ENCODE data around the gene SLC30A7.
"Not testable (repeated sequence)": the region's sequence is repeated elsewhere in the genome, so short reads cannot be mapped to it uniquely, and the experiment has no call there.

The SLC30A7 gene

DNA sequence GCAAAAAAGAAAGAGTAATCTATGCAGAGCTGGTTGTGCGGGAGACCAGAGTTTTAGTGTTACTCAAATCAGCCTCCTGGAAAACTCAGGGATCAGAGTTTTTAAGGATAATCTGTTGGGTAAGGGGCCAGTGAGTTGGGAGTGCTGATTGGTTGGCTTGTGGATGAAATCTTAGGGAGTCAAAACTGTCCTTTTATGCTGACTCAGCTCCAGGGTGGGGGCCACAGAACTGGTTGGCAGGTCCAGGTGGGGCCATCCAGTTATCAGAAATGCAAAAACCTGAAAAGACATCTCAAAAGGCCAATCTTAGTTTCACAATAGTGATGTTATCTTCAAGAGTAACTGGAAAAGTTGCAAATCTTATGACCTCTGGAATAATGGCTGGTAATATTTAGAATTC lies 4.5 kb upstream of the SLC30A7 start:
- DNase-seq, result no peak

DNA sequence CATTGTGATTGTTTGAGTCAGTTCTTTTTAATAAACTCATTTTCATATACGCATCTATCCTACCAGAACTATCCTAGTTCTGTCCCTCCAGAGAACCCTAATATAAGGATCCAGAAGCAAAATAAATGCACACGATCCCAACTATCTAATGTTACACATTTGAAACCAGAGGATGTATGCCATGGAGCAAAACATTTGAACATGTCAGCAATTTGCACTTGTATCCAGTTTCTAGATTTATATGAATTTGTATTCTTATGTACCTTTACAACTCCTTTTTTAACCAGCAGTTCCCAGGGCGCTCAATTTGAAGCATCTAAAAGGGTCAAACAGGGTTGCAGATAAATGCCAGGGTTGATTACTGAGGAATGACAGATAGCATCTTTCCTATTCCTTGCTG lies 3.3 kb upstream of the SLC30A7 start:
- DNase-seq, result no peak

DNA sequence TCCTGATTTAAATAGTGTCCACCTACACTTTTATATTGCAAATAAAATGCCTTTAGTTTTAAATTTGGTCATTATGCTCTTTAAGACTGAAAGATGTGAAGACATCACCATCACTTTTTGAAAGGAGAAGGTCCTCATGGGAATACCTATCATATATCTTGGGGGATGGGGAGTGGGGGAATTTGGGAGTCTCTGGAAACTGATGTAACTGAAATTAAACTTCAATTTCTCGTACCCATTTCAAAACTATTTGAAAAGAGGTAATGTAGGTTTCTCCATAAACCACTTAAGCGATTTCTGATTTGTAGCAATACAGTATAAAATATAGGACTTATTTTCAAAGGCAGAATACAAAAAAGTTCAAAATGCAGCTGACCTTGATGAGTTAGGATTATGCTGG lies 2.2 kb upstream of the SLC30A7 start:
- no peak for DNase-seq

GRCh38 chr1:100894603-100895539 lies 1.0 kb upstream of the SLC30A7 start, which contains the start of gene EXTL2:
Gene EXTL2 (minus strand): TSS chr1:100894842. CDS start chr1:100888757, 6,085 bp downstream.
- peak; percentile 21 to 24 for DNase-seq

DNA sequence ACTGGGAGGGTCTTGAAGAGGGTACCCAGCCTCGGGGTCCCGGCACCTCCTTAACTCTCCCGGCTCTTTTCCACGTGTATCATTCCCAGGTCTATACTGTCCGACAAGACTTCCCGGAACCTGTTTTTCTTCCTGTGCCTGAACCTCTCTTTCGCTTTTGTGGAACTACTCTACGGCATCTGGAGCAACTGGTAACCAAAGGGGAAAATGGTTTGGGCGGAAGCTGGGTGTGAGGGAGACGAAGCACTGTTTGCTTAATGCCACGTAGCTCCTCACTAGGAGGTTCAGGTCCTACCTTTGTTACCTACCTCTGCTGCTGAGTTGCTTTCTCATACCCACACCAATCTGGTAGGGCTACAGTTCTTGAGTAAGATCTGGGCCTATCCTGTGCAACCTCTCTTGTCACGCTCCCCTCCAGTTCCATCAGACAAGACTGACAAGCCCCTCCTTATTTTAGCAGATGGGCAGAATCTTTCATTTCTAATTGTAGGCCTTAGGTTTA lies 642 bp downstream of the SLC30A7 start:
- DNase-seq, result peak; percentile 42 to 69

DNA sequence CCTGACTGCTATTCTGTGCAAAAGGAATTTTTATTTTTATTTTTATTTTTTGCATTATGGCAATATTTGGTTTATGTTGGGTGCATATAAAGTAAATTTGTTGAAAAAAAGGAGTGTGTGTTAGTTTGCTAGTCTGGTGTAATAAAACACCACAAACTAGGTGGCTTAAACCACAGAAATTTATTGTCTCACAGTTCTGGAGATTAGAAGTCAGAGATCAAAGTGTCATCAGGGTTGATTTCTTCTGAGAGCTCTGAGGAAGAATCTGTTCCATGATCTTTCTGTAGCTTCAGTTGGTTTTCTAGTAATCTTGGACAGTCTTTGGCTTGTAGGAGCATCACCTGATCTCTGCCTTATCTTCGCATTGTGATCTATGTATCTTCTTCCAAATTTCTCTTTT lies 6.5 kb downstream of the SLC30A7 start:
- no peak for DNase-seq

DNA sequence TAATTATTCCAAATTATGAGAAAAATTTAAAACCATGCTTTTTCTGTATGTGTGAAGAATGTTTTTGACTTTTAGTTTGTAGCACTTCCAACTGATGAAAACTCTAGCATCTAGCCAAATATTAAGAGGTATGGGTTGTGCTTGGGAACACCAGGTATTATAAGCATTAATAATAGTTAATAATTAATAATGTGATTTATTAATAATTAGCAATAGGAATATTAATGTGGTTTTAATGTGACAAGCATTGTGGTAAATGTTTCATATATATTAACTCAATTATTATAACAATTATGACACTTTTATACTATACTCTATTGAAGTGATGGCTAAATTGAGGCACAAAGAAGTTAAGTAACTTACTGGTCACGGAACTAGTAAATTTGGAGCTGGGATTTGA lies 7.9 kb downstream of the SLC30A7 start:
- no peak for DNase-seq

DNA sequence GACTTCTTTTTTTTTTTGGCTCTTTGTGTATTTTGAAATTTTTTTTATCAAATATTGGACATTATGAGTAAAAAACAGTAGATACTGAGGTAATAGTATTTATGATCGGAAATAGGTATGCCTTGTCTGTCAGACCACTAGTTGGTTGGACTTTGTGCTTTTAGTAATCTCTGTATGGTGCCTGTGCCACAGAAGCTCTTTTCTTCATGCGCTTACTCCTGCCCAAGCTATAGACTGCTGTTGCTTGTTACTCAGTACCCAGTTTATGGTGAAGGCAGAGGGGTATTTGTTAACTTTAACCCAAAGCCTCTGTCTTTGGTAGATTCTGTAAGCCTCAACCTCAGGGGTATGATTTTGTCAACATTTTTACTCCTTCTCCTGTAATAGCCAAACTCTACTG lies 8.6 kb downstream of the SLC30A7 start:
- DNase-seq, result no peak

DNA sequence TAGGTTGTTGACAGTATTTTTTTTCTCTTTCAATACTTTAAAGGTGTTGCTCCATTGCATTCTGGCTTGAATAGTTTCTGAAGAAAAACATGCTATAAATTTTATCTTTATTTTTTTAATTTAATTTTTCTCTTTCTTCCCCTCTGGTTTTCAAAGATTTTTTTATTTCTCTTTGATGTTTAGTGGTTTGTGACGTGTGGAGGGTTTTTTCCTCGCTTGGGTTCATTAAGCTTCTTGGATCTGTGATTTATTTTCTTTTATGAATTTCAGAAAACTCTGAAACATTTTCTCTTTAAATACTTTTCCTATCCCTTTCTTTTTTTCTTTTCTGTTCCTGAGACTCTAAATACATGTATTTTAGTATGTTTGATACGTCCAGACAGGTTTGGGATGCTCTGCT lies 9.3 kb downstream of the SLC30A7 start:
- no peak for DNase-seq

DNA sequence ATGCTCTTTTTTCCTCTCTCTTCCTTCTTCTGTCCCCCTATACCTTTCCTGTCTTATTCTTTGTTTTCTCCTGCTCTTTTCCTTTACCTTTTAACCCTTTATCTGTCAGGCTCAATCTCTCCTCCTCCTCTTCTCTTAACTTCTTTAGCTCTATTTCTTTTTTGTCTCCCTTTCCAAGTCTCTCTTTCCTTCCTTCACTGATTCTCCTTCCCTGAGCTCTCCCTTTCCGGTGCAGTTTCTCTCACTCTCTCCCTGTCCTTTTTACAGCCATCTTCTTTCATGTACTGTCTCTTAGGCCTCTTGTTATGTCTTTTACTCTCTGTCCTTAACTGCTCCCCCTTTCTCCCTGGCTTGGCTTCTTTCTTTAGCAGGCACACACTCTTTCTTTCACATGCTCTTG lies 12.0 kb downstream of the SLC30A7 start:
- DNase-seq, result no peak

- DNase-seq, result no peak
Observed at GRCh38 chr1:100909018-100909417, 13.1 kb downstream of the SLC30A7 start.

GRCh38 chr1:100912019-100912418 lies 16.1 kb downstream of the SLC30A7 start:
- no peak for DNase-seq

DNA sequence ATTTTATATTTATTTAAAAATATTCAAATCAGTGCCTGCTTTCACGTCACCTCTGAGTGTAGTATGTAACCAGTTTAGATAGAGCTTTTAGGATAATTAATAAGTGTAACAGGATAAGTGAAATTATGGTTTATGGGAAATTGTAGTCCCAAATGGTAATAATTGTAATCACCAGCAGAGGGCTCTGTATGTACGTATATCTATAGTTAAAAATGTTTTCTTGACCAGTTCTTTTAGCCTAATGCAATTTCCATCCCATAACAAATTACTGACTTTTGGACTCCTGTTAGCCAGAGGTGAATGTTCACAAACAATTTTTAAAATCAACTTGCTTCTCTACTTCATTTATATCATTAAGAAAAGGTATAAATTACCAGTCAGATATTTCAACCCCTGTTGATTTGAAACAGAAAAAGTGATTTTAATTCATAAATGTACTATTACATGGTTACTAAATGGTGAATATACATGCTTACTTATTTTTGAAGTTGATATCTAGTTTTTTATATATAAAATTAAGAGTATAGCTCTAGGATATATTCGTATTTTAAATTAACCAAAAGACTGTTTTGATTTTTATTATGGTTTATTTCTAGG lies 25.3 kb downstream of the SLC30A7 start:
- DNase-seq, result peak in 1 of 2 donors; percentile 38

DNA sequence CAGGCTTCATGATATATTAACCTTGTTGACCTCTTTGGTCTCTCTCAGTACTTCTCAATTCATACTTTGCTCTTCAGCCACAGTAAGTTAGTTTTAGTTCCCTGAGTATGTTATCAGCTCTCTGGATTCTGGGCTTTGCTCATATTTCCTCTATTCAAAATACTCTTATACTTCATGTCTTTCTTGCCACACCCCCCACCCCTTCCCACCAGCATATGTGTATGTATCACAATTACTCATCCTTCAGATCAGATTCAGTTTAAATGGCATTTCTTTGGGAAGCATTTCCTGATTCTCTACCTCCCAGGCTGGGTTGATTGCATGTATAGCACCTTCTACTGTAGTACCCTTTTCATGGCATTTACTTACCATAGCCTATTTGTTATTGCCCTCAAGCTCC lies 28.3 kb downstream of the SLC30A7 start:
- no peak for DNase-seq

GRCh38 chr1:100924991-100925390 lies 29.1 kb downstream of the SLC30A7 start:
- DNase-seq, result no peak

- DNase-seq, result no peak
Observed at GRCh38 chr1:100926240-100926639, 30.4 kb downstream of the SLC30A7 start.

DNA sequence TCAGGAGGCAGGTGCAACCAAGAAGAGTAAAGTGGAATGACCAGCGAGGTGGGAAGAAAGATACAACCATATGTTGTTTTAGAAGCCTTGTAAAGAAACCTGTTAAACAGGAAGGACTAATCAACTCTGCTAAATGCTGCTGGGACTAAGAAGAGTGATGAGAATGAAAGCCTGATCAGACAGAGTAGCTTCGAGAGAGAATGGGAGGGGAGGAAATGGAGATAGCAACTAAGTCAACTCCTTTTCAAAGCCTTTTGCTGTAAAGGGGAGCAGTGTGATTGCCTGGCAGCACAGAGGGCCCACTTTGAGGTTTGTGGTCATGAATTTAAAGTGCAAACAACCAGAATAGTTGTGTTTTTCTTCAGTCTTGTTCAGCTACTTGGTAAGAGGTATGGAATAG lies 31.4 kb downstream of the SLC30A7 start:
- DNase-seq, result no peak

- DNase-seq, result no peak
Observed at GRCh38 chr1:100928128-100928527, 32.2 kb downstream of the SLC30A7 start.

DNA sequence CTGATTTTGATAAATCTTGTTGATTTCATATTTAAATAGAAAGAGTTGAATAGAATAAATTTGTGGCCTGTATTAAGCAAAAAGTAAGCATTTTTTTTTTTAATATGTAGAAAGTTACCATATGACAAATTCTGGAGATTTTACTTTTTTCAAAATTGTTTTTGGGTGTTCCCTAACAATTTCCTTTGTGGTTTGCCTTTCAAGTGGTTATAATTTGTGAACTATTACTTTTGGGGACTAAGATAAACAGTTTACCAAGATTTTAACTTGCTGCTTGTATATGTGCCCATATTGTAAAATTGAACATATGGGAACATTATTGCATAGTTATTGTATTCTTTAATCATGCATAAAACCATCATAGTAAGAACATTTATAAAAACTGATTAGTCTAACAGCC lies 34.6 kb downstream of the SLC30A7 start:
- no peak for DNase-seq

DNA sequence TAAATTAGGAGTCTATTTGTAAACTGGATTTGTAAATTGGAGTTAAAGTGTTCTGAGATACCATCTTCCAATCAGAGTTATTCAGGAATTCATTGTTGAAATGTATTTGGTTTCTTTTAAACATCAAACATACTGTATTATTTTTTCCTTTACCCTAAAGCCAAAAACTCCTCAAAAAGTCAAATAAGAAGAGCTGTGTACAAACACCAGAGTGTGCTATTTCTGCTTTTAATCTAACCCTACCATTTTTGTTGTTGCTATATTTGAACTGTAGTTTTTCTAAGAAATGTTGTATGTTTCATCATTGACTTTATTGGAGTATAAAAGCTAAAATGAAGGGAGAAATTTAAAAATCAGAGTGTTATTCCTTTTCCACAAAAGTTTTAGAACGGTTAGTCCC lies 35.8 kb downstream of the SLC30A7 start:
- DNase-seq, result no peak

DNA sequence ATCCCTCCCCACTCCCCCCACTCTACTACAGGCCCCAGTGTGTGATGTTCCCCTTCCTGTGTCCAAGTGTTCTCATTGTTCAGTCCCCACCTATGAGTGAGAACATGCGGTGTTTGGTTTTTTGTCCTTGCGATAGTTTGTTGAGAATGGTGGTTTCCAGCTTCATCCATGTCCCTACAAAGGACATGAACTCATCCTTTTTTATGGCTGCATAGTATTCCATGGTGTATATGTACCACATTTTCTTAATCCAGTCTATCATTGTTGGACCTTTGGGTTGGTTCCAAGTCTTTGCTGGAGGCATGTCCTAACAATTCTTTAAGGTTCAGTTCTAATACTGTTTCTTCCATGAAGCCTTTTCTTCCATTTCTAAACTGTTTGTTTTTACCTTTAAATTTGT lies 37.7 kb downstream of the SLC30A7 start:
- DNase-seq, result not testable (repeated sequence)

DNA sequence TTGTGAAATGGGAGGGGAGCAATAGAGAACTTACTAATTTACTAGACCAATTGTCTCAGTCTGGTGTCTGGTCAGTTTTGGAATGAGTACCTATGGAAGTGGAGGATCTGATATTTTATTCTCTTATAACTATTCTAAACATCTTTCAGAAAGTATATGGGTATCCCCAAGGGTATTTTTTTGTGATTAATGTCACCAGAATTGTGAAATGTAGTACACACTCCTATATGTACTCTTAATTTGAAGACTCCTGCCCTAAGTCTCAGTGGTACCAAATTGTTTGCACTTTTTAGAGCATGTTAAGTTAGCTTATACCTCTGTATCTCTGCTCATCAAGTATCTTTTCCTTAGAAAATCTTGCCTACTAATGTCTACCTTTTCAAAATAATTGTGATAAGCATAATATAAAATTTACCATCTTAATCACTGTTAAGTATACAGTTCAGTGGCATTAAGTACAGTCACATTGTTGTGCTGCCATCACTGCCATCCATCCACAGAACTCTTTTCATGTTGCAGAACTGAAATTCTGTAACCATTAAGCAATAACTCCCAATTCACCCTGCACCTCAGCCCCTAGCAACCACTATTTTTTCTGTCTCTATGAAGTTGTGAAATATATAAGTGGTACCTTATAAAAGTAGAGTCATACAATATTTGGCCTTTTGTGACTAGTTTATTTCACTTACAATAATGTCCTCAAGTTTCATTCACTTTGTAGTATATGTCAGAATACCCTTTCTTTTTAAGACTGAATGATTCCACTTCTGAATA lies 40.5 kb downstream of the SLC30A7 start:
- DNase-seq, result no peak

- no peak for DNase-seq
Observed at GRCh38 chr1:100941098-100941527, 45.2 kb downstream of the SLC30A7 start.

All from bone marrow (tissue), 2 donors.